ENCODE measurements around the gene GPR135. TPM values are rescaled to one million over a fixed set of nuclear protein-coding genes. Genes with fewer than 3 reads are reported as not detected.
A peak's percentile ranks its signal among the peaks of the same experiment; 100 is the strongest.

GPR135 gene
- total and polyA plus RNA-seq, 2 donors (not counting 1 experiment from before 2014, with no cell fraction given), result 2.1 to 3.0 TPM

GRCh38 chr14:59455411-59455810 lies 9.8 kb downstream of the GPR135 start:
- peak overlapping the region; percentile 77 for H3K27ac ChIP-seq (ENCODE audit: insufficient read depth, low read length)
- H2AFZ ChIP-seq (ENCODE audit: low read length), result no peak overlapping the region
- peaks cover 3% of the 10 kb centered on the region for H3K36me3 ChIP-seq (ENCODE audit: control insufficient read depth, insufficient read depth, low read length)
- no peaks in the 10 kb centered on the region for H3K79me2 ChIP-seq (ENCODE audit: control insufficient read depth, insufficient read depth, low read length)
- no peak for TF ChIP-seq EZH2 (IDR thresholded peaks at IDR 0.05; ENCODE audit: low read length, missing control alignments)
- no peak for TF ChIP-seq CTCF (conservative IDR thresholded peaks at IDR 0.05 in 1 of 2, IDR thresholded peaks at IDR 0.05 in 1 of 2; ENCODE audit: low read depth in 1 of 2, low read length in 2 of 2)
- H4K20me1 ChIP-seq (ENCODE audit: control insufficient read depth, extremely low read depth, insufficient read depth, low read length), result no peaks in the 10 kb centered on the region
- H3K4me1 ChIP-seq (ENCODE audit: control insufficient read depth, extremely low read depth, insufficient read depth, low read length), result peaks cover 9% of the 10 kb centered on the region
- no peak overlapping the region for H3K9ac ChIP-seq (ENCODE audit: insufficient read depth, low read length)
- peak; percentile 42 to 80 for DNase-seq (ENCODE audit: low read depth in 2 of 2)
- H3K9me3 ChIP-seq (ENCODE audit: control insufficient read depth, insufficient read depth, low read depth, low read length), result no peaks in the 10 kb centered on the region
- no peak overlapping the region for H3K4me2 ChIP-seq (ENCODE audit: extremely low read depth, insufficient read depth, low read length)
- no peak overlapping the region for H3K4me3 ChIP-seq (replicated peaks in 1 of 4; ENCODE audit: control extremely low read depth in 1 of 4, insufficient read depth in 1 of 4, low read depth in 3 of 4, low read length in 4 of 4)
- H3K27me3 ChIP-seq (ENCODE audit: control insufficient read depth, insufficient read depth, low read length), result no peaks in the 10 kb centered on the region

- peak; percentile 96 to 98 for DNase-seq (ENCODE audit: low read depth in 2 of 2)
- Histone ChIP-seq H3K4me1 (ENCODE audit: control insufficient read depth, extremely low read depth, insufficient read depth, low read length) (peaks cover 9% of the 10 kb centered on the region), H3K79me2 (ENCODE audit: control insufficient read depth, insufficient read depth, low read length) (no peaks in the 10 kb centered on the region), H3K27me3 (ENCODE audit: control insufficient read depth, insufficient read depth, low read length) (no peaks in the 10 kb centered on the region), H3K27ac (ENCODE audit: insufficient read depth, low read length) (peak overlapping the region; percentile 77), H2AFZ (ENCODE audit: low read length) (no peak overlapping the region), H3K4me2 (ENCODE audit: extremely low read depth, insufficient read depth, low read length) (peak overlapping the region; percentile 69), H4K20me1 (ENCODE audit: control insufficient read depth, extremely low read depth, insufficient read depth, low read length) (no peaks in the 10 kb centered on the region), H3K36me3 (ENCODE audit: control insufficient read depth, insufficient read depth, low read length) (peaks cover 2% of the 10 kb centered on the region), H3K9ac (ENCODE audit: insufficient read depth, low read length) (no peak overlapping the region), H3K4me3 (replicated peaks in 1 of 4; ENCODE audit: control extremely low read depth in 1 of 4, insufficient read depth in 1 of 4, low read depth in 3 of 4, low read length in 4 of 4) (no peak overlapping the region), H3K9me3 (ENCODE audit: control insufficient read depth, insufficient read depth, low read depth, low read length) (no peaks in the 10 kb centered on the region)
- TF ChIP-seq CTCF (conservative IDR thresholded peaks at IDR 0.05 in 1 of 2, IDR thresholded peaks at IDR 0.05 in 1 of 2; ENCODE audit: low read depth in 1 of 2, low read length in 2 of 2) (no peak), EZH2 (IDR thresholded peaks at IDR 0.05; ENCODE audit: low read length, missing control alignments) (no peak)
These were observed 11.0 kb downstream of the GPR135 start for GRCh38 chr14:59454139-59454538.

- no peak for DNase-seq (ENCODE audit: low read depth in 2 of 2)
- Histone ChIP-seq H3K79me2 (ENCODE audit: control insufficient read depth, insufficient read depth, low read length) (no peaks in the 10 kb centered on the region), H3K4me2 (ENCODE audit: extremely low read depth, insufficient read depth, low read length) (no peak overlapping the region), H3K9ac (ENCODE audit: insufficient read depth, low read length) (no peak overlapping the region), H3K9me3 (ENCODE audit: control insufficient read depth, insufficient read depth, low read depth, low read length) (no peaks in the 10 kb centered on the region), H4K20me1 (ENCODE audit: control insufficient read depth, extremely low read depth, insufficient read depth, low read length) (no peaks in the 10 kb centered on the region), H2AFZ (ENCODE audit: low read length) (no peak overlapping the region), H3K27me3 (ENCODE audit: control insufficient read depth, insufficient read depth, low read length) (no peaks in the 10 kb centered on the region), H3K27ac (ENCODE audit: insufficient read depth, low read length) (no peak overlapping the region), H3K4me1 (ENCODE audit: control insufficient read depth, extremely low read depth, insufficient read depth, low read length) (peaks cover 9% of the 10 kb centered on the region), H3K36me3 (ENCODE audit: control insufficient read depth, insufficient read depth, low read length) (no peaks in the 10 kb centered on the region), H3K4me3 (replicated peaks in 1 of 4; ENCODE audit: control extremely low read depth in 1 of 4, insufficient read depth in 1 of 4, low read depth in 3 of 4, low read length in 4 of 4) (no peak overlapping the region)
- TF ChIP-seq CTCF (conservative IDR thresholded peaks at IDR 0.05 in 1 of 2, IDR thresholded peaks at IDR 0.05 in 1 of 2; ENCODE audit: low read depth in 1 of 2, low read length in 2 of 2), result no peak
- no peak for TF ChIP-seq EZH2 (IDR thresholded peaks at IDR 0.05; ENCODE audit: low read length, missing control alignments)
These were observed 13.3 kb downstream of the GPR135 start for GRCh38 chr14:59451849-59452248.
